Endothelial cell (in vitro differentiated cells): Measurements from ENCODE around the gene TREX2. TPM values are rescaled to one million over a fixed set of nuclear protein-coding genes. Genes with fewer than 3 reads are reported as not detected.

Experiments used
- DNase-seq: peaks from one replicate; pipeline ENCODE4 v3.0.0; 2021; ENCODE audit warnings: low spot score
- H3K27ac Mint-ChIP-seq: one replicate; pipeline ENCODE4 v1.8.0; 2021; ENCODE audit warnings: mixed read lengths, inconsistent platforms; ENCODE audit not compliant: unreplicated experiment
- H3K27me3 Mint-ChIP-seq: one replicate; pipeline ENCODE4 v1.8.0; 2021; ENCODE audit warnings: mild to moderate bottlenecking, moderate library complexity, mixed read lengths, inconsistent platforms; ENCODE audit not compliant: unreplicated experiment
- H3K36me3 Mint-ChIP-seq: one replicate; pipeline ENCODE4 v1.8.0; 2021; ENCODE audit warnings: mild to moderate bottlenecking, low read depth, mixed read lengths, inconsistent platforms; ENCODE audit not compliant: unreplicated experiment
- H3K4me1 Mint-ChIP-seq: one replicate; pipeline ENCODE4 v1.8.0; 2021; ENCODE audit warnings: mild to moderate bottlenecking, mixed read lengths, inconsistent platforms; ENCODE audit not compliant: unreplicated experiment
- H3K4me3 Mint-ChIP-seq: one replicate; pipeline ENCODE4 v1.8.0; 2021; ENCODE audit warnings: mild to moderate bottlenecking, mixed read lengths, inconsistent platforms; ENCODE audit not compliant: unreplicated experiment
- H3K9me3 Mint-ChIP-seq: one replicate; pipeline ENCODE4 v1.8.0; 2021; ENCODE audit warnings: mixed read lengths, inconsistent platforms; ENCODE audit not compliant: unreplicated experiment
- total RNA-seq: library from RNA; stranded (reverse); fragmentation: NEBNext Ultra II Directional; extraction: Animal tissue kit (Norgen Biotek cat#: 25700); gene quantifications from one replicate; pipeline ENCODE4 v1.2.1, GENCODE V29; 2021; ENCODE audit not compliant: unreplicated experiment
- TF ChIP-seq, protein P1 (sequence below): fragments of 200-600 bp; sonication (generic); IDR thresholded peaks from one replicate; pipeline ENCODE4 v1.5.0; 2021; ENCODE audit warnings: antibody characterized with exemption; ENCODE audit not compliant: unreplicated experiment

Gene TREX2
- total RNA-seq, 1 donor from 2014 or later = 1.5 TPM

- Mint-ChIP-seq H3K27me3 (peaks cover 2% of the 10 kb centered on the region), H3K9me3 (no peaks in the 10 kb centered on the region), H3K4me3 (no peak overlapping the region), H3K27ac (no peak overlapping the region), H3K4me1 (peaks cover 3% of the 10 kb centered on the region), H3K36me3 (no peaks in the 10 kb centered on the region)
- TF ChIP-seq, protein P1, sequence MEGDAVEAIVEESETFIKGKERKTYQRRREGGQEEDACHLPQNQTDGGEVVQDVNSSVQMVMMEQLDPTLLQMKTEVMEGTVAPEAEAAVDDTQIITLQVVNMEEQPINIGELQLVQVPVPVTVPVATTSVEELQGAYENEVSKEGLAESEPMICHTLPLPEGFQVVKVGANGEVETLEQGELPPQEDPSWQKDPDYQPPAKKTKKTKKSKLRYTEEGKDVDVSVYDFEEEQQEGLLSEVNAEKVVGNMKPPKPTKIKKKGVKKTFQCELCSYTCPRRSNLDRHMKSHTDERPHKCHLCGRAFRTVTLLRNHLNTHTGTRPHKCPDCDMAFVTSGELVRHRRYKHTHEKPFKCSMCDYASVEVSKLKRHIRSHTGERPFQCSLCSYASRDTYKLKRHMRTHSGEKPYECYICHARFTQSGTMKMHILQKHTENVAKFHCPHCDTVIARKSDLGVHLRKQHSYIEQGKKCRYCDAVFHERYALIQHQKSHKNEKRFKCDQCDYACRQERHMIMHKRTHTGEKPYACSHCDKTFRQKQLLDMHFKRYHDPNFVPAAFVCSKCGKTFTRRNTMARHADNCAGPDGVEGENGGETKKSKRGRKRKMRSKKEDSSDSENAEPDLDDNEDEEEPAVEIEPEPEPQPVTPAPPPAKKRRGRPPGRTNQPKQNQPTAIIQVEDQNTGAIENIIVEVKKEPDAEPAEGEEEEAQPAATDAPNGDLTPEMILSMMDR = no peak
- DNase-seq = no peak
Observed at GRCh38 chrX:153416781-153417450, 28.9 kb downstream of the TREX2 start.

GRCh38 chrX:153414856-153415510, 30.9 kb downstream of the TREX2 start:
- Mint-ChIP-seq H3K4me1 (peaks cover 3% of the 10 kb centered on the region), H3K27me3 (peaks cover 2% of the 10 kb centered on the region), H3K4me3 (no peak overlapping the region), H3K27ac (no peak overlapping the region), H3K9me3 (no peaks in the 10 kb centered on the region), H3K36me3 (no peaks in the 10 kb centered on the region)
- DNase-seq = no peak
- TF ChIP-seq, protein P1 = no peak

- TF ChIP-seq, protein P1 = no peak
- no peaks in the 10 kb centered on the region for H3K36me3 Mint-ChIP-seq
- peaks cover 2% of the 10 kb centered on the region for H3K27me3 Mint-ChIP-seq
- H3K27ac Mint-ChIP-seq = no peak overlapping the region
- H3K4me1 Mint-ChIP-seq = peaks cover 3% of the 10 kb centered on the region
- no peaks in the 10 kb centered on the region for H3K9me3 Mint-ChIP-seq
- no peak for DNase-seq
- H3K4me3 Mint-ChIP-seq = no peak overlapping the region
Observed at GRCh38 chrX:153413731-153414130, 32.1 kb downstream of the TREX2 start.

DNA sequence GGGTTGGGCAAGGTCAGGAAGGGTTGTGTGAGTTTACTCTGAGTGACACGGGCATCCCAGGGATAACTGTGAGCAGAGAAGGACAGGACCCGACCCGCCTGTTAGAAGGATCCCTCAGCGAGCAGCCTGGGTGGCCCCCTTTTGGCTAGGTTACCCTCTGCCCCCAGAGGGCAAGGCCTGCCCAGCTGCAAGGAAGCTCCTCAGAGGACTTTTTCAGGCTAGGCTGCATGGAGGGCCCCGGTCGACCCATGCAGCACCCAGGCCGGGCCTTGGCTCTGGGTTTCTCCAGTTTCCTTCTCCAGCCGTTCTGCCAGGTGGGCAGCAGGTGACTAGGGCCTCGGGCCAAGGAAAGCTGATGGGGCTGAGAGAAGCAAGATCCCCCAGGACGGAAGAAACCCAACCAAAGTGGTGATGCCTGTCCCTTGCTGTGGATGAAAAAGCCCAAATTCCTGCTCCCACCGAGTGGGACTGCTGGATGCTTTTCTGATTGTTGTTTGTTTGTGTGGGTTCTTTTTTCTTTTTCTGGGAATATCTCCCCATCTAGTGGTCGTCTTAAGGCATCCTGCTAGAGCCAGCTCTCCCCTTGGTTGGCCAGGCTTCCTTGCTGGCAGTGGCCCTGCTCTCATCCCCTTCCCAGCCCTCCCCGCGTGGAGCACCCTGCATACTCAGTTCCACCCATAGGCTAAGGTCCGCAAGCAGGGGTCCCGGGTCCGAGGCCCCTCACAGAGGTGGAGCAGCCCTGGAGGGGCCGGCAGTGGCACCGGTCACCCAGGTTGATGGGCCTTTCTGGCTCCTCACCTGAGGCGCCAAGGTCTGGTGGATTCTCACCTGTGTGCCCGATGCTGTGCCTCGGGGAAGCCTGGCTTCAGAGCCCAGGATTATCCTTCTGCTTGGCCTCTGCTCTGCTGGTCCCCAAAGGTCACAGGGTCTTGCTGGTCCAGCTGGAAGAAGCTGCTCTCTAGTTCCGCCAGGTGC, 32.8 kb downstream of the TREX2 start:
- Mint-ChIP-seq H3K36me3 (no peaks in the 10 kb centered on the region), H3K9me3 (no peaks in the 10 kb centered on the region), H3K4me3 (no peak overlapping the region), H3K27ac (no peak overlapping the region), H3K27me3 (peaks cover 2% of the 10 kb centered on the region), H3K4me1 (no peaks in the 10 kb centered on the region)
- TF ChIP-seq, protein P1 = no peak
- no peak for DNase-seq
